Erythroblast (primary cell): ENCODE measurements around the gene MRPL27.
A peak's percentile ranks its signal among the peaks of the same experiment; 100 is the strongest.

ENCODE experiments used
- DNase-seq, 2 experiments: peaks; one replicate each; lab custom pipeline; 2025; lab: John Stamatoyannopoulos, UW
- GATA1 ChIP-seq: IDR thresholded peaks from 2 replicates; pipeline ENCODE4 v1.6.1; 2011; ENCODE audit warnings: low read depth, mild to moderate bottlenecking, control low read depth, low read length, moderate library complexity
- POLR2A ChIP-seq: IDR thresholded peaks from 2 replicates; pipeline ENCODE4 v1.6.1; 2011; ENCODE audit warnings: mild to moderate bottlenecking, low read length

The MRPL27 gene

GRCh38 chr17:50396261-50397110, 23.5 kb upstream of the MRPL27 start:
- TF ChIP-seq GATA1 (no peak), POLR2A (no peak)
- DNase-seq = peak; percentile 66 to 75

DNA sequence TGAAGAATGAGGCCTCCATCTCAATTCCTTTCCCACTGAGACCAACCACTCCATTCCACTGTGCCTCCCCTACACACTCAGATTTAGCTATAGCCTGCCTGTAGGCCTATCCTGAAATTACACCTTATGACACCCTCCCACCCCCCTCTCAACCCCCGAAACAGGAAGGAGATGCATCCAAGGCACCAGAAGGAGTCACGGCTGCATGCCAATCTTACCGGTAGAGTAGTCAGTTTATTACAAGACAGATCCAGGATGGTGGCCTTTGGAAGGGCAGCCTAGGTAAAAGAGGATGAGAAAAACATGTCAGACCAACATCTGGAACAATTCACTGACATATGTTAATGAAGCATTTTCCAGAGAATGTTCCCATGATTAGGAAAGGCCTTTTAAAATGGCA, 21.7 kb upstream of the MRPL27 start:
- no peak for DNase-seq
- no peak for TF ChIP-seq POLR2A
- no peak for TF ChIP-seq GATA1

GRCh38 chr17:50393700-50394099, 20.7 kb upstream of the MRPL27 start:
- no peak for DNase-seq

GRCh38 chr17:50392621-50393020, 19.6 kb upstream of the MRPL27 start:
- TF ChIP-seq POLR2A (no peak), GATA1 (no peak)

More at GRCh38 chr17:50393700-50394099, 20.7 kb upstream of the MRPL27 start:
- TF ChIP-seq GATA1 (no peak), POLR2A (no peak)

GRCh38 chr17:50389534-50389933, 16.6 kb upstream of the MRPL27 start:
- DNase-seq = no peak
- no peak for TF ChIP-seq GATA1
- no peak for TF ChIP-seq POLR2A

More at GRCh38 chr17:50392621-50393020, 19.6 kb upstream of the MRPL27 start:
- DNase-seq = no peak

GRCh38 chr17:50388728-50389127, 15.7 kb upstream of the MRPL27 start:
- TF ChIP-seq GATA1 = no peak
- no peak for TF ChIP-seq POLR2A
- no peak for DNase-seq

DNA sequence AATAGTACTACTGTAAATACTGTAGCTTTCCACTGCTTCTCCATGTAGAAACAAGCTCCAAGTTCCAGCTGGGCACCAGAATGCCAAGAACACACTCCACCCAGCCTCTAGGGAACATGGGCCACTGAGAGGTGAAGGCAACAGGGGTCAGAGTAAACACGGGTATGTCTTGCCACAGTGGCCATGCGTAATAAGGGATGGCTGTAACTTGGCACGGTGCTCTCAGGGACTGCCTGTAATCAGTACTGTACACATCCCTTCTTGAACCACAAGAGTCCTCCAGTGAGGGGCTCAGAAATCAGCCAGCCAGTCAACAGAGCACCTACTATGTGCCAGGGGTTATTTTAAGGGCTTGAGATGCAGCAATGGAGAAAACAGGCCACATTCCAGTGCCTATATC, 13.5 kb upstream of the MRPL27 start:
- TF ChIP-seq GATA1 (no peak), POLR2A (no peak)
- DNase-seq = no peak

- no peak for DNase-seq
- TF ChIP-seq POLR2A (no peak), GATA1 (no peak)
These were observed 9.9 kb upstream of the MRPL27 start for GRCh38 chr17:50382931-50383330.

DNA sequence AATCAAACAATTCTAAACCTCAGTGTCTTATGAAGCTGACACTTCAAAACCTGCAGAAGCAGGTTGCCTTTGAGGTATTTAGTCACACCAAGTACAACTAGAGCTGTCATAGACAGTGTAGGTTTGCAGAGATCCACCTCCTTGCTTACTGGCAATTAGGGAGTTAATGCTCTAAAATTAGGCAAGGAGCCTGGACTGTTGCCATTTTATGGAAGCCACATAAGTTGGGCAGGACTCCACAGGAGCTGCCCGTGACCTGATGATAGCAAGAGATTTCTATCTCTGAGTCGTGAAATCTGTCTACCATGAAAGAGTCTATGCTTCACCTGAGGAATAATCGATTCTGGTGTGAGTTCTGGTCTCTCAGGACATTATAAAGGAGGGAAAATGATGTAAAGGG, 8.9 kb upstream of the MRPL27 start:
- peak in 1 of 2 experiments; percentile 16 for DNase-seq
- TF ChIP-seq POLR2A (no peak), GATA1 (no peak)

DNA sequence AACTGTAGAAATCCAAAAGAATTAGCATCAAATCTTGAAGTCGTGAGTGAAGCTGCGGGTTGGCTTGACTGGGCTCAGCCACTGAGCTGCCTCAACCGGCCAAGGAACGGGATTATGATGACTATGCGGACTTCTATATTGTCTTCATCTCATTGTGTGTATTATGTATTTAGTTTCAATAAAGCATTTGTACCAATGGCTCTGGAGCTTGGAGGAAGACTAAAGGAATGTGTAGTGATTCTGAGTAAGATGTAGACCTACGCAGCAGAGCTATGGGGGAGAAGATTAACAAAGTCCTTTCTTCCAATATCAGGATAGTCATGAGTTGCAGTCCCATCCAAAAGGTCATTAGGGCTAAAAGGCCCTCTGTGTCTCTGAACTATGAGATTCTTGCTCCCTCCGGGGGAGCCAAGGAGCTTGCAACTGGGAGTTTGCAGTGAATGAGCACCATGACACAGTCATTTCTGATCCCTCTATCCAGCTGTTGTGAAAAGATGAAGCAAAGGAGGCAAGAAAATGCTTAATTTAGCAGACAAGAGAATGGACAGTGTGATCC, 8.4 kb upstream of the MRPL27 start:
- TF ChIP-seq POLR2A = no peak
- TF ChIP-seq GATA1 = no peak
- DNase-seq = no peak

- DNase-seq = no peak
- no peak for TF ChIP-seq GATA1
- peak; percentile 36 for TF ChIP-seq POLR2A
These were observed 7.6 kb upstream of the MRPL27 start for GRCh38 chr17:50380369-50381259.

- TF ChIP-seq POLR2A = no peak
- no peak for DNase-seq
These were observed 6.6 kb upstream of the MRPL27 start for GRCh38 chr17:50379351-50380132.
